Ovary (tissue), 3 donors: ENCODE results near the gene PDYN.

Experiments
- CTCF ChIP-seq, 3 donors: fragments of 450-650 bp in 2 of 3; fragments of 200-600 bp in 1 of 3; IDR thresholded peaks; one replicate each; pipeline versions ENCODE4 v1.5.1 to v1.8.0; 2016 to 2022; ENCODE audit warnings: antibody characterized with exemption in 3 of 3, mild to moderate bottlenecking in 1 of 3
- EP300 ChIP-seq: sonication (generic); formaldehyde crosslinking; IDR thresholded peaks from one replicate; pipeline ENCODE4 v1.6.1; 2017; ENCODE audit warnings: antibody characterized with exemption
- POLR2A ChIP-seq: fragments of 450-650 bp; IDR thresholded peaks from one replicate; pipeline ENCODE4 v1.6.1; 2017; ENCODE audit warnings: antibody characterized with exemption, mild to moderate bottlenecking, moderate library complexity
- donor health status: DM: no; HTN: no; CAD: no.

GRCh38 chr20:1928782-1929181, 65.1 kb downstream of the PDYN start:
- TF ChIP-seq POLR2A, result no peak
- TF ChIP-seq CTCF (IDR thresholded peaks at IDR 0.05), result no peak
- TF ChIP-seq EP300, result no peak
